ENCODE data around the gene STRIP2.
"Not testable (repeated sequence)": the region's sequence is repeated elsewhere in the genome, so short reads cannot be mapped to it uniquely, and the experiment has no call there.

Gene STRIP2

DNA sequence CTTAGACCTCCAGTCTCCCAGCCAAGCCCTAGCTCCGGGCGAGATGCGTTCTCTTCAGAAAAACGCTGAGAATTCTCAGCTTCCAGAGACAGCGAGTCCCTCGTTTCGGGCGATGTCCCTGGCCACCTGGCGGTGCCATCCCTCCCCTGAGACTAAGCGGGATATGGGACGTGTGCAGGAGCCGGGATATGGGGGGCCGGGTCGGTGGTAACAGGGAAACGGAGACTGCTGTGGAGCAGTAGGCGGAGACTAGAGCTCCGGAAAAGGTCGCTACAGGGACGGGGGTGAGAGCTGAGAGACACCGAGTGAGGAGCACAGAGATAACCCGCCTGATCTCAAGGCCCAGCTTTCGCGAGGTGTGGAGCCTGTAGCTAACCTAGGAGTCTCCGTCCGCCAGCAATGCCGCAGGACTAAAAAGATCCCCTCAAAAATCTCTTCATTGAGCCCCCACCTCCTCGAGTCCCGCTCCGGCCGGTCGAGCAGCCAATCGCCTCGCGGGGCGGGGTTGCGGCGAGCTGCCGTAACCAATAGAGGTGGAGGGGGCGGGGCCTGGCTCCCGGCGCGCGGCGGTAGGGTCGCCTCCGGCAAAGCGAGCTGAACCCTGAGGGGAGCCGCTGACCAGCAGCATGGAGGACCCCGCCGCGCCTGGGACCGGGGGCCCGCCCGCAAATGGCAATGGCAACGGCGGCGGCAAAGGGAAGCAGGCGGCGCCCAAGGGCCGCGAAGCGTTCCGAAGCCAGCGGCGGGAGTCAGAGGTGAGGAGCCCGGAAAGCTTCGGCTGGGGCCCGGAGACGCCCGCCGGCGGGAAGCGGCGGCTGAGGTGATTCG, at the start of gene STRIP2:
Gene STRIP2, plus strand, starts transcription at position 586 of the 828 bp plus-strand sequence. Its CDS starts 41 bp downstream, at position 627.
- DNase-seq (ENCODE audit: low spot score): peak; percentile 85

DNA sequence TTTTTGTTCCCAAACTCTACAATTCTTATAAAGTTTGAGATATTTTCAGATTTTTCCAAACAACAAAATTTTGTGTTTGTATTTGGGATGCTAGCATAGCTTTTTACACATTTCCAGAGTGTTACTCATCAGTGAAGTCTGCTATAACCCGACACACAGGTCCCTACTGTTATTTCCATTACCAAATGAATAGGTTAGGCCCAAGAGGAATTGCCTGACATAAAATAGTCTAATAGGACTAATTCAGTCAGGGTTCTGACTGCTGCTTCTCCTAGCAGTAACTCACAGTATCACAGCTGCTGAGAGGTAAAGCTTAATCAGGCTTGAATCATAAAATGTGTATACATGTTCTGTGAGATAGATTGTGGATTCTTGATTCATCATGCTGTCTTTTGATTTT, 49.1 kb upstream of the STRIP2 start:
- DNase-seq (ENCODE audit: low spot score): no peak

- DNase-seq (ENCODE audit: low spot score): no peak
Observed at GRCh38 chr7:129385598-129385997, 48.6 kb upstream of the STRIP2 start.

GRCh38 chr7:129386506-129386905, 47.7 kb upstream of the STRIP2 start:
- no peak for DNase-seq (ENCODE audit: low spot score)

DNA sequence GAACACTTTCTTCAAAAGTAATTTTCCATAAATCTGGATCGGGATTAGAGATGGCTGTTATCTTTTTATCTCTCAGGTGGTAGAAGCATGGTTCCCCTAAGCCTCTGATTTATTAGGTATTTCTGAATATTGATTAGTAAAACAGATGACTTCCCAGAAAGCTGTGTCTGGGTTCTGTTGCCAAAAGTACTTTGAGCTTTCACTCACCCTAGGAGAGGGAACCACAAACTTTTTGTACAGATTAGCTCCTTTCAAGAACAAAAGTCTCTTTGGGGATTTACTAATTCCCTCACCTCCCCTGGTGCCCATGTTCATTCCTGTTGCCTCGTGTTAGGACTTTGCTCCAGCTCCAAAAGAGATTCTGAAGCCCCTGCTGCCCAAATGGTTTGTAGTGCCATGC, 46.7 kb upstream of the STRIP2 start:
- no peak for DNase-seq (ENCODE audit: low spot score)

DNA sequence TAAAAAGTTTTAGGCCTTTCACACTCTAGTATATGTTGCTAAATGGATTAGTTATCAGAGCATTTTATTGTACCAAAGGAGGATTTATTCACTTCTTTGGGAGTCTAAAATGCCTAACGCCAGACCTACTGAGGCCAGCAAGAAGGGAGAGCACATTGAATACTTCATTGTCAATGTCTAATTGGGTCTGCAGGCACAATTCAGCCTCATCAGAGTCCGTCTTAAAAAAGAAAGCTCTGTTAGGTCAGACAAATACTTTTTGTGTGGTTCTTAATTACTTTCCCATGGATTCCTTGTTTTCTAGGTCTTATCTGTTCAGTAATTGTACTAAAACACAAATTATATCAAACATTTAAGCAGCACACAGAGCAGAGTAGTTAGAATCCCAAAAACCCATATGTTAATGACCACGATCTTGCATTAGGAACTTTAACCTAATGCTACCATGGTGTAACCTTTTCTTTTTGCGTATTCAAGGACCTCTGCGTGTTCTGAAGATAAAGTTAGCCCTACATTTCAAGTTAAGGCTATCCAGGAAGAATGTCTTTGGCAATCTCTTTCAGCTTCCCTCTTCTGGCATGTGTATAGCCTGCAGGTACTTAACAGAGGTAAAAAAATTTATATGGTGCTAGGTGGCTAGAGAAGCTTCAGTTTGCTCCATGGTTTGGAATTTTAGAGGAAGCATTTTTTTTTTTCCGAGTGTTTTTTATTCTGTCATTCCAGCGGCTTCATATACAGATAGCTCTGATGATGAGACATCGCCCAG, 45.7 kb upstream of the STRIP2 start:
- peak; percentile 33 for DNase-seq (ENCODE audit: low spot score)

GRCh38 chr7:129389829-129390228, 44.4 kb upstream of the STRIP2 start:
- no peak for DNase-seq (ENCODE audit: low spot score)

DNA sequence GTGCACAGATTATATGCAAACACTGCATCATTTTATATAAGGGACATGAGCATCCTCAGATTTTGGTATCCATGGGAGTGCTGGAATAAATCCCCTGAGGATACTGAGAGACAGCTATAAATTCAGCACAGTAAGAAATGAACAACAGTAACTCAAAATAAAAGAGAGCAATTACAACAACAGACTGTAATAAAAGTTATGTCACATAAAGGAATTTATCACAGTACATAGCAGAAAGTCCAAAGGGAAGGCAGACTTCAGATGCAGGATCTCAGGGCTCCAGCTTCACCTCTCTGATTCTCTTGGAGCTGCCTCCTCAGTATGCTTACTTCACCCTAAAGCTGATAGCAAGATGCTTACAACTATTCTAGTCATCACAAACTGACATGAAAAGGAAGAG, 43.9 kb upstream of the STRIP2 start:
- no peak for DNase-seq (ENCODE audit: low spot score)

- no peak for DNase-seq (ENCODE audit: low spot score)
Observed at GRCh38 chr7:129391546-129392171, 42.6 kb upstream of the STRIP2 start.

DNA sequence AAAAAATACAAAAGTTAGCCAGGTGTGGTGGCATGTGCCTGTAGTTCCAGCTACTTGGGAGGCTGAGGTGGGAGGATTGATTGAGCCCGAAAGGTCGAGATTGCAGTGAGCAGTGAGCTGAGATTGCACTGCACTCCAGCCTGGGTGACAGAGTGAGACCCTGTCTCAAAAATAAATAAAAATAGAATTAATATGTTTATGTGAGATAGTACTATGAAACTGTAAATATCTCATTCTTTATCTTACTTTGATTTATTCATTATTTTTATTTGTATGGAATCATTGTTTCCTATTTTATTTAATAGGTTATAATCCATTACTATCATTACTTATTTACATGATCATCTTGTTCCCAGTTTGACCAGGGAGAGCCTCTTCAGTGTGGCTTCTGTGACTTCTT, 41.0 kb upstream of the STRIP2 start:
- DNase-seq (ENCODE audit: low spot score): no peak

DNA sequence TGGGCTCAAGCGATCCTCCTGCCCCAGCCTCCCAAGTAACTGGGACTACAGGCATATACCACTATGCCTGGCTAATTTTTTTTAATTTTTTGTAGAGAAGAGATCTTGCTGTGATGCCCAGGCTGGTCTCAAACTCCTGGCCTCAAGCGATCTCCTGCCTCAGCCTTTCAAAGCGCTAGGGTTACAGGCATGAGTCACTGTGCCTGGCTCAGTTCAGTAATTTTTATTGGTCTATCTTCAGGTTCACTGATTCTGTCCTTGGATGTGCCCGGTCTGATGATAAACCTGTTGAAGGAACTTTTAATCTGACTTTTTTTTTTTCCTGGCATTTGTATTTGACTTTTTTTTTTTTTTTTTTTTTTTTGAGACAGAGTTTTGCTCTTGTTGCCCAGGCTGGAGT, 40.1 kb upstream of the STRIP2 start:
- DNase-seq (ENCODE audit: low spot score): no peak

- no peak for DNase-seq (ENCODE audit: low spot score)
Observed at GRCh38 chr7:129394982-129395914, 39.0 kb upstream of the STRIP2 start.

DNA sequence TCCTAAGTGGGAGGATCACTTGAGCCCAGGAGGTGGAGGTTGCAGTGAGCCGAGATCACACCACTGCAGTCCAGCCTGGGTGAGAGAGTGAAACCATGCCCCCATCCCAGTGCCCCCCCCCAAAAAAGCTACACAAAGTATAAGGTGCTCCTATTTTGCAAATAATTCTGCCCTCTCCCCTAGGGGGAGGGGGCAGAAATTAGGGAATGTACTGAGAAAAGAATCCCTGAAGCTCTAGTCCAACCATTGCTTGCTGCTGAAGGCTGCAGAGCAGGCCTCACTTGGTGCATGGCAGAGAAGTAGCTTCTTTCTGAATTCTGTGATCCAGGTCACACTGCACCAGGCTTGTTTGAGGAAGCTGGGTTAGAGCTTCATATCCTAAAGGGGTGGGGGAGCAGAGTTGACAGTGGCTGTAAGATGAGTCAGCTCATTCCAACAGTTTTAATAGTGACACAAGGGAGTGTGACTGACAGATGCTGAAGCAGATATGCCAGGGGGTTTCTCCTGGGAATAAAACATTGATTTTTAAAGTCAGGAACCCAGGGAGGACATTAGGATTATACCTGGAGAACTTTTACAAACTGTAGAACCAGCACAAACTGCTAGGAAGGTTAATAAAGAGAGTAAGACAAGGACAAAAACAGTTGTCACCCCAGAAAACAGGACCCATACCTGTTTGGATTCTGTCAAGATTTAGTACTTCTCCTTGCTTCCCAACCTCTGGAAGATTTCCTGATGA, 32.8 kb upstream of the STRIP2 start:
- no peak for DNase-seq (ENCODE audit: low spot score)

GRCh38 chr7:129401967-129402860, 32.0 kb upstream of the STRIP2 start:
- no peak for DNase-seq (ENCODE audit: low spot score)

DNA sequence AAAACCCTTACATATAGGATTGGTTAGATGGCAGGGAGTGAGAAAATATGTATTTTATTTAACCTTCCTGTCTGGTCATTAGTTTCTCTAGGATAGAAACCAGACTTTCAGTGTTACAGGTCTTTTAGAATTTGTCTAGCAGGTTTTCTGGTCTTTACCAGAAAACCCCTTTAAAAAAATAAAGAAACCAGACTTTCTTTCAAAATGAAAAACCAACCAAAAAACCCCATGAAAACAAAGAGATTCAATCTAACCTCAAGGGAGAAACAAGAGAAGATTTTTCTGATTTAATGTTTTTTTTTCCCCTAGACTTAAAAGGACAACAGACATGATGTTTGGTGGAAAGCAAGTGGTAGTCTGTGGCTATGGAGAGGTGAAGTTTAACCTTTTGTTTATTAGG, 28.7 kb upstream of the STRIP2 start:
- DNase-seq (ENCODE audit: low spot score): no peak

DNA sequence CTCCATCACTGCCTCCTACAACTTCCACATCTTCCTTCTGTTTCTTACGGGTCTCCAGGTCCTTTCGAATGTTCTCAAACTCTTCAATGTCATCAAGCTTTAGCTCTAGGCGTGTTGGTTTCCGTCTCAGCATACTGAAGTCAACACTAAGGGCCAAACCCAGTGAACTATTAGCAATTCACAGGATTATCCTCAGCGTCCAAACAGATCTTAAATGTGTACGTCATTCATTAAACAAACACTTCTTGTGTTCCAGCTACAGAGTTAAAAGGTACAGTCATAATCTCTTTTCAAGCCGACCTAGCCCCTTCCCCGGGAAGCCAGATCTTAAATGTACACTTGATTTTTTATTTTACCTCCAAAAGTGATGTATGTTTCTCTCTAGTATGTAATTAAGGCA, 24.0 kb upstream of the STRIP2 start:
- DNase-seq (ENCODE audit: low spot score): not testable (repeated sequence)

DNA sequence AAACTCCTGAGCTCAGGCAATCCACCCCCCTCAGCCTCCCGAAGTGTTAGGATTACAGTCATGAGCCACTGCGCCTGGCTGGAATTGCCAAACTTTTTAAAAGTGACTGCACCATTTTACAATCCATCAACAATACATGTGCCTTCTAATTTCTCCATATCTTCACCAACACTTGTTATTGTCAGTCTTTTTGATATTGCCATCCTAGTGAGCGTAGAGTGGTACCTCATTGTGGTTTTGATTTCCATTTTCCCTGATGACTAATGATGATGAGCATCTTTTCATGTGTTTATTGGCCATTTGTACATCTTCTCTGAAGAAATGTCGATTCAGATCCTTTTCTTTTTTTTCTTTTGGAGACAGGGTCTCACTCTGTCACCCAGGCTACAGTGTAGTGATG, 21.7 kb upstream of the STRIP2 start:
- DNase-seq (ENCODE audit: low spot score): no peak

- no peak for DNase-seq (ENCODE audit: low spot score)
Observed at GRCh38 chr7:129417073-129417472, 17.2 kb upstream of the STRIP2 start.

GRCh38 chr7:129421717-129422250, 12.4 kb upstream of the STRIP2 start:
- DNase-seq (ENCODE audit: low spot score): no peak

DNA sequence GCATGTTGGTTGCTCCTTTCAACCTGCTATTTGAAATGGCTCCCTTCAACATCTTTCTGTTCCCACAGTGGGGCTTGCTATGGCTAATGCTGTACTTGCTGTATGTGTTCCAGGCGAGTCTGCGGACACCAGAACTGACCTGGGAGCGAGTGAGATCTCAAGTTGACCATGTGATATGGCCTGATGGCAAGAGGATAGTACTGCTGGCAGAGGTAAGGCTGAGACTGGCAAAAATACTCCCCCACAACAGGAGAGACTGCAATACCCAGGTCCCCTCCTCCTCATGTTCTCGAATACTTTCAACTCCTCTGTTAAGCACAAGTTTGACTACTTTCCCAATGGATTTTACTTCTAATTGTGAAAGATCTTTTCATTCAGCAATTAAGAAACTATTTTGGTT, 11.5 kb upstream of the STRIP2 start:
- DNase-seq (ENCODE audit: low spot score): no peak
